AG09309 (cell line): ENCODE measurements around the gene CHRNA1.

Experiments used
- DNase-seq: peaks from one replicate; pipeline ENCODE4 v3.0.0-alpha.2; 2010; ENCODE audit warnings: low read depth
- H3K4me3 ChIP-seq: 2 replicates; pipeline ENCODE4 v1.5.1; 2011; ENCODE audit warnings: mild to moderate bottlenecking, low read depth, low read length, moderate library complexity; ENCODE audit not compliant: control insufficient read depth
- CTCF ChIP-seq: IDR thresholded peaks from 2 replicates; pipeline ENCODE4 v1.5.1; 2011; ENCODE audit warnings: mild to moderate bottlenecking, low read depth, low read length, inconsistent platforms; ENCODE audit not compliant: insufficient read depth, control insufficient read depth; ENCODE audit errors: missing control alignments

Gene CHRNA1

DNA sequence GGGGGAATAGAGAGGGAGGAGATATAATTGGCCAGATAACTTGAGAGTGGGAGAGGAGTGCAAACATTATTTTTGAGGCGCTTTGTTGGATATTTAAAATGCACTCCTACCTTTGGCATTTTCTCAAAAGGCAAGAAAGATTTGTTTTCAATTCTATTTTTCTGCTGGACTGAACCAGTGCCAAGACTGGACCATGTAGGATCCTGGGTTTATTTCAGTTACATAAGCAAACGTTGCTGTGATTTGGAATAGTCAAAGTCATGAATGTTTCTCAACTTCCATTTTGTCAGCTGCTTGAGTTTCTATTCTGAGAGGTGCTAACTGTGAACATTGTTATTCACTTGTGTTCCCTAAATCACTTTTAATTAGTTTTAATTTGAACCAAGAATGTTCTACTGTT, 8.9 kb upstream of the CHRNA1 start:
- TF ChIP-seq CTCF = no peak
- no peak overlapping the region for H3K4me3 ChIP-seq
- no peak for DNase-seq

DNA sequence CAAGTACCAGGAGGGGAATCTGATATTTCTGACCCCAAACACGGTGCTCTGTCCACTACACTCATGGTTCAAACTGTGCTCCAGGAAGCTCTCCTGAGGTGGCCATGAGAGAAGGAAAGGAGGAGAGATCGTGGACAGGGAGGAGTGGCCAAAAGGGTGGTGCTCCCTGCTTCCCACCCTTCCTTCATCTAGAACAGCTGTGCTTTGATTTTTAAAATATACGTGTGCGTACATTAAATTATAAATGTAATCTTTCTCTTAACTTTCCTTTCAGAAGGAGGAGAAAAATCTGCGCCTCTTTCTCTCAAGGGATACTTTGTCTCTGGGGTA, 8.2 kb upstream of the CHRNA1 start:
- TF ChIP-seq CTCF = no peak
- DNase-seq = no peak
- no peak overlapping the region for H3K4me3 ChIP-seq

DNA sequence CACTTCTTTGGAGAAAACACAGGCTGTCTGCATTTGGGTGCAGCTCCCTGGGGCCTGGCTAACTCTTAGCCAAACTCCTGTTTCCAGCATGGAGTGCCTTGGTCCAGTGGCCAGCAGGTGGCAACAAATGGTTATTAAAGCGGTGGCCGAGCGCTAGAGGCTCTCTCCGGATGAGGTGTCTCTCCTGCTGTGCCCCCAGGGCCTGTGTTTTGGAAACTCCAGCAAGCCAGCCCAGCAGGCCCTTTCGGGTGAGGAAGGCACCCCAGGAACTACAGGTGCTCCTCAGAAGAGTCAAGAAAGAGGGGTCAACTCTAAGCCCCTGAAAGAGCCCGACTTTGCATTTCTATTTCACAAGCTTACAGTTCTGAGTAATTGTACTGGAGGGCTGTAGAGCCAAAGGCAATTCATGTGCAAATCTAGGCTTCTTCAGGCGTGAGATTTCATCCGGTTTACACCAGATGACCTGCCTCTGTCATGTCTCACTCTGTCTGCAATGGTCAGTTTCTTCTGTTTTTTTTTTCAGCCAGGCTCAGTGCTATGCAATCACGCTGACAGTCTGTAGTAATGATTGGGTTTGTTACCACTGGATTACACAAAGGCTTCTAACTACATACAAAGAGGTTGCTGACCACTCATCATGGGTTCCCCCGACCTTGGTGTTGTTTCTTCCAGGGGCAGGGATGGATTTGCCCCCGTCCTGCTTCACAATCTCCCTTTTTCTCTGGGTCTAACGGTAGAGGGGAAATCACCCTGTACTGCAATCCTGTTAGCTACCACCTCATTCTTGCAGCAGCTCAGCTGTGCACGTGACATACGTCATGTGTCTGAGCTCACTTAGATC, 7.6 kb upstream of the CHRNA1 start:
- peak; percentile 65 for DNase-seq
- TF ChIP-seq CTCF = peak; percentile 90
- no peak overlapping the region for H3K4me3 ChIP-seq

- TF ChIP-seq CTCF = no peak
- no peak overlapping the region for H3K4me3 ChIP-seq
- DNase-seq = no peak
Observed at GRCh38 chr2:174771136-174771535, 6.9 kb upstream of the CHRNA1 start.

- no peak for DNase-seq
- no peak for TF ChIP-seq CTCF
- no peak overlapping the region for H3K4me3 ChIP-seq
Observed at GRCh38 chr2:174768557-174768956, 4.3 kb upstream of the CHRNA1 start.

DNA sequence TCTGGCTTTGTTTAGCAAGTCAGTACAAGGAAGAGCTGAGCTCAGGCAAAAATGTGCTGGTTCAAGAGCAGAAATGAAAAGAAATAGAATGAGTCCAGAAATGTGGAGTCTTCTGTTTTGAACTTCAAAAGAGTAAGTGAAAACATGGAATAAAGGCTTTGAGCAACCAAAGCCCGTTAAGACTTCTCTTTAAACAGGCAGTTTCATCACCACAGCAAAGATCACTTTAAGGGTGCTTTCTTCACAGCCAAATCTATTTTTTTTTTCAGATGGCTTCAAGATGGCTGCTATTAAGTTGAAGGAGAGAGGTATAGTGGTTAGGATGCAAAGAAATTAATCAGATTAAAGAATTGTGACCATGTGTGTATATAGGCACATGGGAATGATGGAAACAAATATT, 2.0 kb upstream of the CHRNA1 start:
- no peak overlapping the region for H3K4me3 ChIP-seq
- no peak for DNase-seq
- TF ChIP-seq CTCF = no peak
